Iris pigment epithelial cell (primary cell): ENCODE results near the gene CD248.
"Not testable (repeated sequence)": the region's sequence is repeated elsewhere in the genome, so short reads cannot be mapped to it uniquely, and the experiment has no call there.

Source experiments
- DNase-seq: peaks from one replicate; pipeline ENCODE4 v3.0.0-alpha.2; 2011; ENCODE audit warnings: low read depth

CD248 gene

DNA sequence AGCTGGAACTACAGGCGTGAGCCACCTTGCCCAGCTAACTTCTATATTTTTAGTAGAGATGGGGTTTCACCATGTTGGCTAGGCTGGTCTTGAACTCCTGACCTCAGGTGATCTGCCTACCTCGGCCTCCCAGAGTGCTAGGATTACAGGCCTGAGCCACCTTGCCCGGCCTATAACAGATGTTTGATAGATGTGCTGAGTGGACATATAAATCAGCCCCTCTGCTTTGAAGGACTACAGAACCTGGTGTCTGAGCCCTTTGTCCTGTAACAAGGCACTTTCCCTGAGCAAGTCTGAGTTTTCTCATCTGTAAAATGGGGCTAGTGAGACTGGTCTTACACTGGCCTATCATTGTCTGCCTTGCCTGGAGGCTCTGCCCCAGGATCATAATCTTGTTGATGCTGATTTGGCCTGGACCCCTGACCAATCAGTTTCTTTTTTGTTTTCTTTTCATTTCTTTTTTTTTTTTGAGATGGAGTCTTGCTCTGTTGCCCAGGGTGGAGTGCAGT is 12.4 kb upstream of the CD248 start:
- no peak for DNase-seq

- peak; percentile 50 for DNase-seq
Observed at GRCh38 chr11:66328302-66329144, 11.7 kb upstream of the CD248 start.

DNA sequence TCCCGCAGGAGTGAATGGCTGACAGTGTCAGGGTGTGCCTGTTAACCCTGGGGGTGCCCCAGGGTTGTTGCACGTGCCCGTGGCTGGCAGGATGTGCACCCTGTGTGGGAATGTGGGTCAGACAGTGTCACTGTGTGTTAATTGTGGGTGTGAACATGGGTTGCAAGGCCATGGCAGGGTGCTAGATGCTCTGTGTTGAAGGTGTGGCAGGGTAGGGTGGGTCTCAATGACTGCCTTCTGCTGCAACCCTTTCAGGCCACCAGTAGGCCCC is 11.1 kb upstream of the CD248 start:
- DNase-seq = no peak

GRCh38 chr11:66327171-66328030 is 10.6 kb upstream of the CD248 start:
- peak; percentile 73 for DNase-seq

DNA sequence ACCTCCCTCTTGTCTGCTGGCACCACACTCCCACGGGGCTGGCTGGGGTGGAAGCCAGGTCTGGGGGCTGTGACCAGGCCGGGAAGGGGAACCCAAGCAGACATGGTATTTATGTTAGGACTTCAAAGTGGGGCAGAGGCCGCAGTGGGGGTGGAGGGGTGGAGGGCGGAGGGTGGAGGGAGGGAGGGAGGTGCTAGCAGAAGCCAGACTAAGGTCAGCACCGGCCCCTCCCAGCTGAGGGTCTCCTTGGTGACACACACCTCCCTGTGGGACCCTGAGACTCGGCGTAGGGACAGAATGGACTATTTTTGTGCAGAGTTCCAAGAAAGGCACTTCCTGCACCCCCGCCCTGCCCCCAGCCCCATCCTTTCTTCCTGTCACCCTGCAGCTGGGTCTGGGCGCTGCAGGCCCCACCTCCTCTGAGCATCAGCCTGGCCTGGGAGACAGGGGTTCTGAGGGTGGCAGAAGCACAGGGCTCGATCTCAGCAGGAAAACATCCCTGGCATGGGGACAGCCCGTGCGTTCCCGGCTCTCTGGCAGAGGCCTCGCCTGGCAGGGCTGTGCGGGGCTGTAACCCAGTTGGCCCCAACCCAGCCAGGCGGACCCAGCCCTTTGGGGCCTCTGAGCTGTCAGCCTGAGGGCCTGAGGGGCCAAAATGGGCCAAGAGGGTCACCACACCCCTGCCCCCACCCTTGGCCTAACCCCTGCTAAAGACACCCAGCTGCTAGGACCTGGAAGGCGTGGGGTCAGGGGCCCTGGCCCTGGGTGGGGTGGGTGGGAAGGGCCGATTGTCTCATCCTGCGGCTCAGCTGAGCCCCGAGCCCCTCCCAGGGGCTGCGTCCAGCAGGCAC is 9.6 kb upstream of the CD248 start:
- no peak for DNase-seq

DNA sequence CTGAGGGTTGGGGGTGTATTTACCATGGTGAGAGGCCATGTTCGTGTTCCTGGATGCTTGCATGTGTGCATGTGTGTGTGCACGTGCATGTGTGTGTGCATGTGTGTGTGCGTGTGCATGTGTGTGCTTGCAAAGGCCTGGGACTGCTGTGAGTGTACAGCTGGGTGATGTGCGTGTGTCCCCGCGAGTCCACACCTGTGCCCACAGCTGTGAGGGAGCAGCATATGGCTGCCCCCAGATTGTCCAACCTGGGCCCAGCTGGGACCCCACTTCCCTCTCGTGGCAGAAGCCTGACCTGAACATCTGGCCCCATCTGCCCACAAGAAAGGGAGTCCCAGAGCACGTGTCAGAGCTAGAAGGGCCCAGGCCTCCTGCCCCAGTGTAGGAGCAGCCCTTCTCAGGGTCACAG is 8.4 kb upstream of the CD248 start:
- DNase-seq = no peak

- peak; percentile 36 for DNase-seq
Observed at GRCh38 chr11:66324664-66325063, 7.8 kb upstream of the CD248 start.

DNA sequence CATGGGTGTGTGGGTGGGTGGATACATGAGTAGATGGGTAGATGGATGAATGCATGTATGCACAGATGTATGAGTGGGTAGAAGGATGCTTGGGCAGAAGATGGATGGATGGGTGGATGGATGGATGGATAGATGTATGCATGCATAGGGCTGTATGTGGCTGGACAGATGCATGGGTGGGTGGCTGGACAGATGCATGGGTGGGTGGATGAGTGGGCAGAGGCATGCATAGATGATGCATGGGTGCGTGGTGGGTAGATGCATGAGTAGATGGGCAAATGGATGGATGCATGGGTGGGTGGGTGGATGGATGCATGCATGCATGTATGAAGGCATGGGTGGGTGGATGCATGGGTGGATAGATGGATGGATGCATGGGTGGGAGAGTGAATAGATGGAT is 6.8 kb upstream of the CD248 start:
- DNase-seq = no peak

DNA sequence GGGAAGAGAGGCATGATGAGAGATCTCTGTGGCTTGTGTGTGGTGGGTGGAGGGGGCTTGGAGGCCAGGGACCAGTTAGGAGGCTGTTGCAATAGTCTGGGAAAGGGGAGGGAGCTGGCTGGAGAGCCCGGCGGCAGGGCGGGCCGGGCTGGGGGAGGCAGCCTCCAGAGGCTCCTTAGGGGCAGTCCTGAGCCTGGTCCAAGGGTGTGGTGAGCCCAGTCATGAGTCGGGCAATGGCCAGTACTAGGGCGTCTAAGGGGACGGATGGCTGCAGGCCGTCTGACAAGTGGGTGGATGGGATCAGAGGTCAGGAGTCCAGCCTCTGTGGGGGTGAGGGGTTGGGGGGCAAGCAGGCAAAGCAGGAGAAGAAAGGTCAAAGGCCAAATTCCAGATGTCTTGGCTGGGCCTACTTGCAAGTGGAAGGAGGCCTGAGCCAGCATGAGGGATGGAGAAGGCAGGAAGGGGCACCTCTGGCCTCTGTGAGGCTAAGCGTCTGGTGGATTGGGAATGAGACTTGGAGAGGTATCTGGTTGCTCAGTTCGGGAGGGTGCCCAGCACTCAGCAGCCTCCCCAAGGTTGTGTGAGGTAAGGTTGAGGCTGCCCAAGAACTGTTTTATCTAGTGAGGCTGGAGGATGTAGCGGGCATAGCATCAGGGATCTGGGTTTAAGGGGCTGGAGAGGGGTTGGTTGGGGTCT is 6.0 kb upstream of the CD248 start:
- no peak for DNase-seq

- no peak for DNase-seq
Observed at GRCh38 chr11:66321606-66322005, 4.8 kb upstream of the CD248 start.

GRCh38 chr11:66320748-66321147 is 3.9 kb upstream of the CD248 start:
- DNase-seq = not testable (repeated sequence)

GRCh38 chr11:66320289-66320688 is 3.4 kb upstream of the CD248 start:
- DNase-seq = not testable (repeated sequence)

- peak; percentile 63 for DNase-seq
Observed at GRCh38 chr11:66318600-66318970, 1.7 kb upstream of the CD248 start.

GRCh38 chr11:66317723-66318599 is 1.1 kb upstream of the CD248 start:
- DNase-seq = peak; percentile 94

- peak; percentile 66 for DNase-seq
Observed at GRCh38 chr11:66317322-66317722, 478 bp upstream of the CD248 start.

DNA sequence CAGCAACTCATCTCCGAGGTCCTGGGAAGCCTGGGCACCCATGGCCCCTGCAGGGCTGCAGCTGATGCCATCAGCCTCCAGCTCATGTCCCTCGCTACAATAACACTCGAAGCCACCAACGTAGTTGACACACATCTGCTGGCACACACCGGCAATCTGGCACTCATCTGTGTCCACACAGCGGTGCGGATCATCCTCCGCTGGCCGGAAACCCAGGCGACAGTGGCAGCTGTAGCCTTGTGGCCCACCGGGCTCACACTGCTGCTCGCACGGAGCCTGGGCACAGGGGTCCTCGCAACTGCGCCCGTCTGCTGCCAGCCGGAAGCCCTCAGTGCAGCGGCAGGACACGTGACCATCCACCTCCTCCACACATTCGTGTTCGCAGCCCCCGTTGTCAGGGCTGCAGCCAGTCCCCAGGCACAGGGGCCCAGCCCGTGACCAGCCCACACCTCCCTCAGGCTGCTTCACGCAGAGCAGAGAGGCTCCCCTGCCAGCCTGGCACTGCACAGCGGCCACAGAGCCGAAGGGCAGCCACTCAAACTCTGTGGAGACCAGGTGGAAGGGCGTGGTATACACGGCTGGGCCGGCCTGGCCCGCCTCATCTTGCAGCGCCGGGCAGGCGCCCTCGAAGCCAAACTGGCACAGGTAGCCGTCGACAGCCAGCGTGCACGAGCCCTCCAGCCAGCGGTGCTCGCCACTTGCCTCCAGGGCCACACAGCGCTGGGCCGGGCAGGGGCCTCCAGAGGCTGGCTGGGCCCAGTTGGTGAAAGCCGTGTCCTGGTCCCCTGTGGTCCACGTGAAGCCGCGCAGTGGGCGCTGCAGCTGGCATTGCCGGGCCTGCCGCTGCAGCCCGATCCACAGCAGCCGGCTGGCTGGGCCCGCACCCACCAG is 678 bp downstream of the CD248 start:
- no peak for DNase-seq

GRCh38 chr11:66315498-66315885 is 1.4 kb downstream of the CD248 start:
- DNase-seq = no peak

GRCh38 chr11:66314561-66315497 is 2.0 kb downstream of the CD248 start:
- DNase-seq = no peak

DNA sequence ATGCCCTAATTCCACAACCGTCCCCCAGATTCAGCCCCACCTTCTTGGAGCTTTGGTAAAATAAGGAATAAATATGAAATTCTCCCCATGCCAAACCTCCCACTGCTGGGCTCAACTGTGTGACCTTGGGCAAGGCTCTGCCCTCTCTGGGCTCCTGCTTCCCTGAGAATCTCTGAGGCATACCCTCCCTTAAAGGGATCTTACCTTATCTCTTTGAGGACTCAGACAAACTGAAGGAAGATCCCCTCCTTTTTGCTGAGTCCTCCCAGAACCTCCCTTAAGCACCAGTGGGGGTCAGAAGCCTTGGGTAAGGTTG is 2.7 kb downstream of the CD248 start:
- DNase-seq = no peak
